NCI-H446 treated with DMSO at 0.1 percent for 48 hours (cell line): ENCODE data around the gene KLF15.

Source experiments
- DNase-seq: peaks from one replicate; lab custom pipeline; 2025; lab: John Stamatoyannopoulos, UW

Gene KLF15

GRCh38 chr3:126320517-126321293 lies 36.5 kb downstream of the KLF15 start:
- no peak for DNase-seq

GRCh38 chr3:126319701-126320295 lies 37.4 kb downstream of the KLF15 start:
- DNase-seq, result no peak

GRCh38 chr3:126317029-126317996 lies 39.9 kb downstream of the KLF15 start:
- DNase-seq, result no peak

GRCh38 chr3:126316501-126316939 lies 40.7 kb downstream of the KLF15 start:
- no peak for DNase-seq

- no peak for DNase-seq
Observed at GRCh38 chr3:126316031-126316461, 41.2 kb downstream of the KLF15 start.

GRCh38 chr3:126314790-126315658 lies 42.2 kb downstream of the KLF15 start:
- no peak for DNase-seq

- no peak for DNase-seq
Observed at GRCh38 chr3:126314305-126314789, 42.9 kb downstream of the KLF15 start.

- no peak for DNase-seq
Observed at GRCh38 chr3:126313580-126314304, 43.5 kb downstream of the KLF15 start.

- no peak for DNase-seq
Observed at GRCh38 chr3:126313166-126313565, 44.0 kb downstream of the KLF15 start.

GRCh38 chr3:126312341-126312740 lies 44.9 kb downstream of the KLF15 start:
- DNase-seq, result no peak

- DNase-seq, result no peak
Observed at GRCh38 chr3:126311338-126311978, 45.8 kb downstream of the KLF15 start.

- no peak for DNase-seq
Observed at GRCh38 chr3:126310816-126311215, 46.4 kb downstream of the KLF15 start.

- DNase-seq, result no peak
Observed at GRCh38 chr3:126309861-126310655, 47.1 kb downstream of the KLF15 start.

GRCh38 chr3:126309165-126309564 lies 48.0 kb downstream of the KLF15 start:
- no peak for DNase-seq

- DNase-seq, result no peak
Observed at GRCh38 chr3:126308394-126309125, 48.6 kb downstream of the KLF15 start.

GRCh38 chr3:126307591-126308393 lies 49.4 kb downstream of the KLF15 start:
- no peak for DNase-seq

GRCh38 chr3:126306888-126307482 lies 50.2 kb downstream of the KLF15 start:
- no peak for DNase-seq
